ENCODE data around the gene DHRS3.

The DHRS3 gene

GRCh38 chr1:12644829-12645228 is 26.8 kb upstream of the DHRS3 start:
- no peaks in the 10 kb centered on the region for H3K4me1 Mint-ChIP-seq
- H3K36me3 Mint-ChIP-seq: no peaks in the 10 kb centered on the region
- H3K4me3 Mint-ChIP-seq: no peak overlapping the region
- H3K9me3 Mint-ChIP-seq: peaks cover 10% of the 10 kb centered on the region
- H3K27me3 Mint-ChIP-seq: peaks cover 57% of the 10 kb centered on the region
- ATAC-seq: no peak
- H3K27ac Mint-ChIP-seq: no peak overlapping the region

- H3K4me3 Mint-ChIP-seq: no peak overlapping the region
- peaks cover 10% of the 10 kb centered on the region for H3K9me3 Mint-ChIP-seq
- no peaks in the 10 kb centered on the region for H3K36me3 Mint-ChIP-seq
- no peak overlapping the region for H3K27ac Mint-ChIP-seq
- H3K27me3 Mint-ChIP-seq: peaks cover 52% of the 10 kb centered on the region
- no peaks in the 10 kb centered on the region for H3K4me1 Mint-ChIP-seq
- ATAC-seq: no peak
These were observed 26.2 kb upstream of the DHRS3 start for GRCh38 chr1:12644237-12644636.

- ATAC-seq: no peak
- Mint-ChIP-seq H3K27ac (no peak within 1 kb of the TSS), H3K27me3 (peaks cover 52% of the 10 kb centered on the region), H3K4me1 (no peaks in the 10 kb centered on the region), H3K4me3 (no peak within 1 kb of the TSS), H3K36me3 (no peaks in the 10 kb centered on the region), H3K9me3 (peaks cover 11% of the 10 kb centered on the region)
These were observed 25.8 kb upstream of the DHRS3 start, which contains the start of gene AADACL4 for GRCh38 chr1:12643785-12644184. AADACL4 (plus strand) TSS chr1:12644085; CDS start chr1:12644547, 462 bp downstream.

DNA sequence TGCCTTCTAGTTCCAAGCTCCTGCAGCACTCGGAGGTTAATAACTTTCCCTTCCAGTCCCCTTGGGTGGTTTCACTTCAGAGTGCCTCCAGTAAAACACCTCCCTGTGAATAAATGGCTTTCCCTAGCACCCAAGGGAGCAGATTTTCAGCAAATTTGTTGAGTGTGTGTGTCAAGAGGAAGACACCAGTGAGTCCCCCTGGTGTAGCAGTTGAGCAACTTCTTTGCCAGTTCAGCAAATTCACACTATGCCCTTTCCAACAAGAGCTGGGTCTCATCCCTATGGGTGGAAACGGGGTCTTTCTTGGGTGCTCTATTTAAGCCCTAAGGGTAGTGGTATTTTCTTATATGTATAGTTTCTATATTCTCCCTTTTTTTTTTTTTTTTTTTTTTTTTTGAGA is 25.1 kb upstream of the DHRS3 start:
- no peaks in the 10 kb centered on the region for H3K4me1 Mint-ChIP-seq
- H3K27ac Mint-ChIP-seq: no peak overlapping the region
- ATAC-seq: no peak
- peaks cover 49% of the 10 kb centered on the region for H3K27me3 Mint-ChIP-seq
- H3K36me3 Mint-ChIP-seq: no peaks in the 10 kb centered on the region
- H3K4me3 Mint-ChIP-seq: no peak overlapping the region
- H3K9me3 Mint-ChIP-seq: peaks cover 13% of the 10 kb centered on the region

GRCh38 chr1:12640958-12641272 is 22.9 kb upstream of the DHRS3 start:
- Mint-ChIP-seq H3K36me3 (no peaks in the 10 kb centered on the region), H3K4me1 (no peaks in the 10 kb centered on the region), H3K9me3 (peaks cover 13% of the 10 kb centered on the region), H3K27ac (no peak overlapping the region), H3K4me3 (no peak overlapping the region), H3K27me3 (peaks cover 34% of the 10 kb centered on the region)
- ATAC-seq: no peak

GRCh38 chr1:12640237-12640957 is 22.4 kb upstream of the DHRS3 start:
- no peak overlapping the region for H3K4me3 Mint-ChIP-seq
- no peaks in the 10 kb centered on the region for H3K36me3 Mint-ChIP-seq
- no peak overlapping the region for H3K27ac Mint-ChIP-seq
- H3K4me1 Mint-ChIP-seq: no peaks in the 10 kb centered on the region
- ATAC-seq: no peak
- H3K27me3 Mint-ChIP-seq: peaks cover 34% of the 10 kb centered on the region
- H3K9me3 Mint-ChIP-seq: peaks cover 13% of the 10 kb centered on the region

- H3K27me3 Mint-ChIP-seq: peaks cover 32% of the 10 kb centered on the region
- H3K36me3 Mint-ChIP-seq: no peaks in the 10 kb centered on the region
- no peak overlapping the region for H3K27ac Mint-ChIP-seq
- peaks cover 13% of the 10 kb centered on the region for H3K9me3 Mint-ChIP-seq
- no peak for ATAC-seq
- H3K4me1 Mint-ChIP-seq: no peaks in the 10 kb centered on the region
- H3K4me3 Mint-ChIP-seq: no peak overlapping the region
These were observed 19.7 kb upstream of the DHRS3 start for GRCh38 chr1:12637693-12638092.

DNA sequence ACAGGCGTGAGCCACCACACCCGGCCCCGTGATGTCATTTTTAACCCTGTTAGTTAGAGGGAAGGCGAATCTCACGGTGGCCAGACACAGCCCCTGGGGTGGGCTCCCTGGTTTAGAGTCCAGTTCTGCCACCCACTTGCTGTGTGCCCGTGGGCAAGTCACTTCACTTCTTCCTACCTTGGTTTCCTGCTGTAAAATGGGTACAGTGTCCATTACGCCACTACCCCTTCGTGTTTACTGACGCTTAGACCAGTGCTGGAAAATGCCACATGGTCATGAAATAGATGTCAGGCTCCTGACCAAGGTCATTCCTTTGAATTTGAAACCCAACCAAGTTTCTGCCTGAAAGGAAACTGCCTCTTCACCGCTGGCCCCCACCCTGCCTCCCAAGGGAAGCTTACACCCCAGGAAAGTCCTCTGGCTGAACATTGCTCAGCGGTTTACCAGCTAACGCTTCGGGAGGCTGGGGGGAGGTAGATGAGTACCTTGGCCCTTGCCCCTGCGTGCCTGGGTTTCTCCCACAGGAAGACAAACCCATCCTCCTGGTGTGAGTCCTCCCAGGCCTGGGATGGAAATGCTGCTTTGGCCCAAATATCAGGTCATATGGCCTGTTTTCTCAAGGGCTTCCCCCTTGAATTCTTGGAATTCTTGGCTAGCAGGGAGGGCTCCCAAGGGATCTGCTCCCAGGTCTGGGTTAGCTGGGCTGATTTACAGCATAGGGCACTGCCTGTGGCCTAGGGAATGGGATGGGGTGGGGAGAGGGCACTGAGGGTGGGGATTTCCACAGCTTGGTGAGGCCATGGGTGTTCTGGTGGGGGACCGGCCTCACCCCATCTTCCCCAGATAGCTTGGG is 18.3 kb upstream of the DHRS3 start:
- H3K27ac Mint-ChIP-seq: no peak overlapping the region
- no peak overlapping the region for H3K4me3 Mint-ChIP-seq
- ATAC-seq: no peak
- peaks cover 13% of the 10 kb centered on the region for H3K9me3 Mint-ChIP-seq
- H3K36me3 Mint-ChIP-seq: no peaks in the 10 kb centered on the region
- peaks cover 36% of the 10 kb centered on the region for H3K27me3 Mint-ChIP-seq
- no peaks in the 10 kb centered on the region for H3K4me1 Mint-ChIP-seq

DNA sequence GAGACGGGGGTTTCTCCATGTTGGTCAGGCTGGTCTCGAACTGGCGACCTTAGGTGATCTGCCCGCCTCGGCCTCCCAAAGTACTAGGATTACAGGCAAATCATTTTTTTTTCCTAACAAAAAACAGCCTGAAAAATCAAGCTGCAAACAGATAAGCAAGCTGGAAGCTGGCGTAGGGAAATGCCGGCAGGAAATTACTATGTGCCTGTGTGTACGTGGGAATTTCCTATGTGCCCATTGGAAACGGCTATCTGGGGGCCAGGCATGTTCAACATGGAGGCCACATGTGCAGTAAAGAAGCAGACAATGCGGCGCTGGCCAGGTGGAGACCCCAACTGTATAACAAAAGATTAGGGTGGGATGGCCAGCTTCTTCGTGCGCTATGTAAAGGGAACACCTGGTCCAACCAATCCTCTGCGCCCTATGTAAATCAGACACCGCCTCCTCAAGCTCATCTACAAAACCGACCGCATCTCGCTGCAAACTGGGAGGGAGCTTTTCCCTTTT is 16.7 kb upstream of the DHRS3 start:
- Mint-ChIP-seq H3K27ac (no peak overlapping the region), H3K4me1 (no peaks in the 10 kb centered on the region), H3K9me3 (peaks cover 3% of the 10 kb centered on the region), H3K36me3 (no peaks in the 10 kb centered on the region), H3K4me3 (no peak overlapping the region), H3K27me3 (peaks cover 36% of the 10 kb centered on the region)
- no peak for ATAC-seq

DNA sequence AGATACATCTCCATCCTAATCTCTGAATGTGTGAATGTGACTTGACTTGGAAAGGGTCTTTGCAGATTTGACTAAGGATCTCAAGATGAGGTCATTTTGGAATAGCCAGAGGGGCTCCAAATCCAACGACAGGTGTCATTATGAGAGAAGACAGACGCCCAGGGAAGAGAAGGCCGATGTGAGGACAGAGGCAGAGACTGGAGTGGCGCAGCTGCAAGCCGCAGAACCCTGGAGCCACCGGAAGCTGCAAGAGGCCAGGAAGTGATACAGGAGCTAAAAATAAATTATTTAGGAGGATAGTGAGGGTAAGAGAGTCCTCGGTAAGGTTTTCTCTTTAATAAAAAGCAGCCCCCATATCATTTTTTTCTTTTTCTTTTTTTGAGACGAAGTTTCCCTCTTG is 16.1 kb upstream of the DHRS3 start:
- Mint-ChIP-seq H3K4me1 (no peaks in the 10 kb centered on the region), H3K36me3 (no peaks in the 10 kb centered on the region), H3K27me3 (peaks cover 35% of the 10 kb centered on the region), H3K4me3 (no peak overlapping the region), H3K27ac (no peak overlapping the region), H3K9me3 (peaks cover 3% of the 10 kb centered on the region)
- no peak for ATAC-seq

GRCh38 chr1:12631571-12631970 is 13.6 kb upstream of the DHRS3 start:
- Mint-ChIP-seq H3K4me1 (no peaks in the 10 kb centered on the region), H3K27ac (no peak overlapping the region), H3K9me3 (no peaks in the 10 kb centered on the region), H3K27me3 (peaks cover 27% of the 10 kb centered on the region), H3K36me3 (no peaks in the 10 kb centered on the region), H3K4me3 (no peak overlapping the region)
- no peak for ATAC-seq

- no peaks in the 10 kb centered on the region for H3K36me3 Mint-ChIP-seq
- H3K4me1 Mint-ChIP-seq: no peaks in the 10 kb centered on the region
- peaks cover 22% of the 10 kb centered on the region for H3K27me3 Mint-ChIP-seq
- no peak for ATAC-seq
- no peak overlapping the region for H3K27ac Mint-ChIP-seq
- no peaks in the 10 kb centered on the region for H3K9me3 Mint-ChIP-seq
- H3K4me3 Mint-ChIP-seq: no peak overlapping the region
These were observed 13.0 kb upstream of the DHRS3 start for GRCh38 chr1:12630946-12631530.

DNA sequence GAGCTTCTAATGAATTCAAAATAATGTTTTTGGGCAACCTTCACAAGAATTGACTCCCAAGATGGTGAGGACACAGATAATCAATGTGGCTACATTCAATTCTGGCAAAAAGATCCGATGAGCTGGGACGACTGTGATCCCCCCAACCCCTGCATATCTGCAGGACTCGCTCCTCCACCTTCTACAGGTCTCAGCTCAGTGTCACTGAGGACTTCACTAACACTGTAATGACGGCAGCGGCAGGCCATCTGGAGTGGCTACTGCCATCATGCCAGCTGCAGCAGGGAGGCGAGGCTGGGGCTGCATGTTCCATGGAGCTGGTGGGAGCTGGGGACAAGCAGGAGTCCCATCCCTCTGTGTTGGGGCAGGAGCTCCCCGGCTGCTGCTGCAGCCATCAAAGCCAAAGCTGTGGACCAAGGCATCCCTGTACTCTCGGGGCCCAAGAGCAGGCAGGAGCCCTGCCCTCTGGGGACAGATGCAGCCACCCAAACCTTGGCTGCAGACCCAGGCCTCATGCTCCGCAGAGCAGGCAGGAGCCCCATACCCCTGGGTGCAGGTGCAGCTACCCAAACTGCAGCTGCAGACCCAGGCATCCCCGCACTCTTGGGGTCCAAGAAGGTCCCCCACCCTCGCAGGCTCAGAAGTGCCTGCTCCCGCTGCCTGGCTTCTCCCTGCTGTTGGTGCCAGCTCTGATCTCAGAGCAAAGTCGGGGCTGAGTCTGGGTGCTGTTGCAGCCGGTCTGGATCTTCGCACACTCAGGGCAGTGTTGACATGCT is 12.2 kb upstream of the DHRS3 start:
- Mint-ChIP-seq H3K9me3 (no peaks in the 10 kb centered on the region), H3K27me3 (peaks cover 18% of the 10 kb centered on the region), H3K27ac (no peak overlapping the region), H3K4me1 (no peaks in the 10 kb centered on the region), H3K4me3 (no peak overlapping the region), H3K36me3 (no peaks in the 10 kb centered on the region)
- ATAC-seq: no peak

DNA sequence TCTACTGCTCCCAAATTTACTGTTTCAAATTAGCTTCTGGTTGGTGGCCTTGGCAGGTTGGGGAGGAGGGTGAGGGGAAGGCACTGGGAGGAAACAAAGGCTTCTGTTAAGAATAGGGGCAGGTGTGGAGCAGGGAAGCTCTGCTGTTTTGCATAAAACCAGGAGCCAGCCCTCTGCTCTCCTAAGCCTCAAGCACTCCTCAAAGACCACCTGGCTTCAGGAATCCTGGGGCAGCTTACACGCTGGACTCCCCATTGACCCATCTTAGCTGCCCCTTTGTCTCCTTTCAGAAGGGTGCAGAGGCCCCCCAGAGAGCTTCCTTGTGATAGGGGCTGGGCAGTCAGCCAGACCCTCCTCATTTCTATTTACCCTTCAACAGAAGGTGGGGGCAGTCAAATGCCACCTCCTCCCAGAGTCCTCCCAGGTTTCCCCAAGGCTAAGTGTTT is 11.5 kb upstream of the DHRS3 start:
- Mint-ChIP-seq H3K4me3 (no peak overlapping the region), H3K36me3 (no peaks in the 10 kb centered on the region), H3K27me3 (peaks cover 17% of the 10 kb centered on the region), H3K27ac (no peak overlapping the region), H3K9me3 (no peaks in the 10 kb centered on the region), H3K4me1 (no peaks in the 10 kb centered on the region)
- no peak for ATAC-seq

- no peak for ATAC-seq
- H3K9me3 Mint-ChIP-seq: no peaks in the 10 kb centered on the region
- H3K27me3 Mint-ChIP-seq: peaks cover 14% of the 10 kb centered on the region
- no peak overlapping the region for H3K4me3 Mint-ChIP-seq
- H3K4me1 Mint-ChIP-seq: no peaks in the 10 kb centered on the region
- H3K36me3 Mint-ChIP-seq: no peaks in the 10 kb centered on the region
- H3K27ac Mint-ChIP-seq: no peak overlapping the region
These were observed 9.3 kb upstream of the DHRS3 start for GRCh38 chr1:12627296-12627695.
